ENCODE results near the gene GLUD1.
"Not testable (repeated sequence)": the region's sequence is repeated elsewhere in the genome, so short reads cannot be mapped to it uniquely, and the experiment has no call there.

Gene GLUD1

DNA sequence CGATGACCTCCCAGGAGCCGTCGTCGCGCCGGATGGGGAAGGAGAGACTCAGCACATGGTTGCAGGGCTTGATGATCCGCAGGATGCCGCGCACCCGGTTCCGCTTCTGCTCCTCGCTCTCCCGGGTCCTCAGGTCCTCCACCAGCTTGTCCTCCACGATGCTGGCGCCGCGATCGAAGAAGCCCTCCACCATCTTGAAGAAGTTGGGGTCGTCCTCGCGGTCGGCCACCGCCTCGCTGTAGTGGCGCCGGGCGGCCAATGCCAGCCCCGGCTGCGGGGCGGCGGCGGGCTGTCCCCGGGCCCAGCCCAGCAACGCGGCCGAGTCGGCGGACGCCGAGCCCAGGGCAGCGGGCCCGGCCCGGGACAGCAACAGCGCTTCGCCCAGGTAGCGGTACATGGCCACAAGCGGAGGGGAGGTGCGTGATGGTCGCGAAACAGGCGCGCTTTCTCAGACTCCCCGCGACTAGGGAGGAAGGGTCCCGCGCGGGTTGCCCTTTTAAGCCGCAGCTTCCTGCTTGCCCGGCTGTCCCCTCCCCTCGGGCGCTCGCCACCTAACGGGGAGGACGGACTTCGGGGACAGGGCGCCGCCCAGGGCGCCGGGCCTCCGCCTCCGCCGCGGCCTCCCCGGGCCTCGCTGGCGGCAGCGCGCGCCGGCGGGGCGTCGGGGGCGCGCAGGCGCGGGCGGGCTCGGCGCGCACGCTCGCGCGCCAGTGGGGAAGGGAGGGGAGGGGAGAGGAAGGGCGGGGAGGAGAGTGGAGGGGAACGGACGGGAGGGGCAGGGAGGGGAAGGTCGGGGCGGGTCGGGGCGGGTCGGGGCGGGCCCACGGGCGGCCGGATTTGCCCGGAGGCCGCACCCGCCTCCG, at the start of gene GLUD1, which contains the start of gene SHLD2:
Gene GLUD1, minus strand, starts transcription at position 471 of the 863 bp plus-strand sequence. Its CDS starts 74 bp downstream, at position 397.
Gene SHLD2, plus strand, starts transcription at position 834 of the 863 bp plus-strand sequence. CDS start 56,149 bp downstream, outside the sequence.
- DNase-seq: peak; percentile 94

DNA sequence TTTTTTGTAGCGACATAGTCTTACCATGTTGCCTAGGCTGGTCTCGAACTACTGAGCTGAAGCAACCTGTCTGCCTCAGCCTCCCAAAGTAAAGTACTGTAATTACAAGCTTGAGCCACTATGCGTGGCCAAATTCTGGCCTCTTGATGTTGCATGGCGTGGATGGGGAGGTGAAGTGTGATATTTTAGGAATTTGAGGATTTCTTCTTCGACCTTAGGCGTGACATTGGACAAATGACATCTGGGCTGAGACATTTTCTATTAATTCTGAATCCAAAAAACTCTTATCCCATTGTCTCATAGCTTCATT, 48.4 kb upstream of the GLUD1 start:
- DNase-seq: not testable (repeated sequence)

DNA sequence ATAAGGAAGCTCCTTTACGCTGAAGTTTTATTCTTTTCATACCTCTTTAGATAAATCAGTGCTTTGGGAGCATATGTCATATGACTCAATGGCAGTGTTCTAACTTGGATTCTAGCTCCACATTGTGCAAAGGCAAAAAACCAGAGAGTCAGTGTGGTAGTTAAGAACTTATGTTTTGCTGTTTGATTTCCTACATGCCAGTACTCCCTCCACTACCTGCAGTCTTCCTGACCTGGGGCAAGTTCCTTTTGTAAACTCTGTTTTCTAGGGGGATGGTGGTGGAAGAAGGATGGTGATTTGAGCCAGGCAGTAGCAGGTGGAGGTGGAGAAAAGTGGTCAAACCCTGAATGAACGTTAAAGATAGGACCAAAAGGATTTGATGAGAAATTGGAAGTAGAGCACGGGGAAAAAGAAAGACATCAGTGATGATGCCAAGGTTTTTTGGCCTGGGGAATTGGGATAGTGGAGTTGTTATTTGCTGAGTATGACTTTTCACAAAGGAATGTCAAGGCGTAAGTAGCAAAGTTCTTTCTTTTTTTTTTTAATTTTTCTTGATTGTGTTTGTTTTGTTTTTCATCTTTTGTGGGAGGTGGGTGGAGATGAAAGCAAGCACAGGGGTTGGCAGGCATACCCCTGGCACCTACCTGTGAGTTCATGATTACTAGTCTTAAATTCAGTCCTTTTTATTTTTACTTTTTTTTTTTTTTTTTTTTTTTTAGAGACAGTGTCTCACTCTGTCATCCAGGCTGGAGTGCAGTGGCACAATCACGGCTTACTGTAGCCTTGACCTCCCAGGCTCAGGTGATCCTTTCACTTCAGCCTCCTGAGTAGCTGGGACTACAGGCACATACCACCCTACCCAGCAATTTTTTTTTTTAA, 47.8 kb upstream of the GLUD1 start:
- not testable (repeated sequence) for DNase-seq

DNA sequence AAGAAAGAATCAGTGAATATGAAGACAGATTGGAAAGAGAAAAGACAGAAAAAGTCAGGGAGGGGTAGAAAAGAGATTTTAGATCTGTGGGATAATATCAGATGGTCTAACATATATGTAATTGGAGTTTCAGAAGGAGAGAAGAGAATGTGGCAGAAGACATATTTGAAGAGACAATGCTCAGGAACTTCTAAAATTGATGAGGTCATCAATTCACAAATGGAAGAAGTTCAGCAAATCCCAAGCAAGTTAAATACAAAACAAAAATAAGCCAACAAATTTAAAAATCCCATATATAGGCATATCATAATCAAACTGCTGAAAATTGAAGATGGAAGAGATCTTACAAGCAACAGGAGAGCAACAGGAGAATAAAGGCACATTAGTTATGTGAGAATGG, 42.8 kb upstream of the GLUD1 start:
- not testable (repeated sequence) for DNase-seq

DNA sequence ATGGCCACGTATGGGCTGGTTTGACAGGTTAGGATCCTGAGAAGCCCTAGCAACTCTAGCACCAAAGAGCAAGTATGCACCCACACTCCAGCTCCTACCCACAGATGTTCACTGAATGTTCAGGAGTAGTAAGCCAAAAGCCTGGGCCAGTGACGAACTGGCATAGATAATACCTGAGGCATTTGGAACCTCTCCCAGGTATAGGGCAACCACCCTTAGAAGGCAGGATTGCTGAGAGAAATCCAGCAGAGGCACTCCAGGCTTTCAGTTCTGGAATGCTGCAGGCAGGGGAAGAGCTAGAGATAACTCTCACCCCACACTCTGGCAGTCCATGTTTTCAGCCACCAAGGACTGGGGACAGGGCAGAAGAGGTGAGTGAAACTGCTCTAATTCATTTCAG, 39.8 kb upstream of the GLUD1 start:
- DNase-seq: not testable (repeated sequence)

DNA sequence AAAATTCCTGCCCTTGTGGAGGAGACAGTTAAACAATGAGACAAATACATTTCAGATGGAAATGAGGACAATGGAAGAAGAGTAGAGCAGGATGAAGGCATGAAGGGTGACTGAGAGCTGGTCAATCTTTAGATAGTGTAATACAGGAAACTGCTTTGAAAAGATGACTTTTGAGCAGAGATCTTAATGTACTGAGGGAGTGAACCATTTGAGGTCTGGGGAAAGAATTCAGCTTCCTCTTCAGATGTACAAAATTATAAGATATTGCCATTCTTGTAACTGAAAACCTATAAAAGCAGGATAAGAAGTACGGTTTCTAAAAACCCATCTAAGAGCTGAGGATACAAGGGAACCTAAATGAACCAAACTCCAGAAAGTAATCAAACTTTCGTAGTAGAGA, 39.3 kb upstream of the GLUD1 start:
- not testable (repeated sequence) for DNase-seq

DNA sequence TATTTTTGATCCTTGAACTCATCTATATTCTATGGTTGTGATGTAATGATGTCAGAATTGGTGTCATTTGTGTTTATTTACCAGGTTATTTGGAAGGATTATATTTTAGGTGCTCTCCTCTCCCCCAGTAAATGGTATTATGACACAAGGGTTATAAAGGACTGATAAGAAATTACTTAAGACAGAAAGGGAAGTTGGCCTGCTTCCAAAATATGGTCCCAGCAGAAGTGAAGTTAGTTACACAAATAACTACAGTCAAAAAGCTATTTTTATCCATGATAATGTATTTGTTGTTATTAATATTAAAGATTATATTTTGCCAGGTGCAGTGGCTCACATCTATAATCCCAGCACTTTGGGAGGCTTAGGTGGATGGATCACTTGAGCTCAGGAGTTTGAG, 37.5 kb upstream of the GLUD1 start:
- DNase-seq: not testable (repeated sequence)

DNA sequence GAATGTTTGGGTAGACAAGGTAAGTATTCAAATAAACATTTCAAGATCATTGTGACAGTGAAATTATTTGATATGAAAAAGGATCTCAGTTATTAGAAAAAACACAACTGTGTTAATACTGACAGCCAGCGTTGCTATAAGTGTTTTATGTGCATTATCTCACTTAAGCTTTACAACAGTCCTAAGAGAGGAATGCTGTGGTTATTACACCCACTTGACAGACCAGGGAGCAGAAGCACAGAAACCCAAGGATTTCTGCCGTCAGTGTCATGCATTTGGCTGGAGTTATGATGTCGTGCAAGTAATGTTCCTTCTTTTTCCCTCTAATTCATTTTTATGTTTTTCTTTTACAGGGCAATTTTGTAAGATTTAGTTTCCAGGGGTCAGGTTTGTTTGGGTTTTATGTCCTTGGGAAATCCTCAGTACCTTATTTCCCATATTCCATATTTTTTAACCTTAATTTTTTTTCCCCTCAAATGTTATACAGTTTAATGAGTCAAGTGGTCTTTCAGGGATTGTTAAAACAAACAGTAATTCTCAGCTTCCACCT, 33.0 kb upstream of the GLUD1 start:
- not testable (repeated sequence) for DNase-seq

DNA sequence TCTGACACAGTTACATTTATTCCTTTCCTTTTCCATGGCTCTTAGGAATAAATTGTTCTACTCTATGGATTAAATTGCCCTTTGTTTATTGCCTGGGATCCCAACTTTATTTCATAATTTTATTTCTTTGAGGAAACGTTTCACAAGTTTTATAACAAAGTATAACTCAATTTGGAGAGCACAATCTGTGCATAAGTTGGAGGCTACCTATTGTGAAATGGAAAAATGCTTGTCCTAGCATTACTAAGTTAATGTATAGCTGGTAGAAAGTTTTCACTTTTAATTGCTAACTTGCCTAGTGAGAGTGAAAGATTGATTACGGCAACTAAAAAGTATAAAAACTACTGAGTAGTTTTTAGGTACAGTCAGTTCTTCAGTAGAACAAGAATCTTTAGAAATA, 32.4 kb upstream of the GLUD1 start:
- DNase-seq: not testable (repeated sequence)

DNA sequence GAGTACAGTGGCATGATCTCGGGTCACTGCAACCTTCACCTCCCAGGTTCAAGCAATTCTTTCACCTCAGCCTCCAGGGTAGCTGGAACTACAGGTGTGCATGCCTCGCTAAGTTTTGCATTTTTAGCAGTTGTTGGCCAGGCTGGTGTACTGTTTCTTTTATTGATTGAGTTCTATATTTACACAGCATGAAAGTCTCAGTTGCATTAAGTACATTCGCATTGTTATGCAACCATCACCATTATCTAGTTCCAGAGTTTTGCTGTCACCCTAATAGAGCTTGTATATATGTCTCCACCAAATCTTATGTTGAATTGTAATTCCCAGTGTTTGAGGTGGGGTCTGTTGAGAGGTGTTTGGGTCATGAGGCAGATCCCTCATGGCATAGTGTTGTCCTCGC, 28.7 kb upstream of the GLUD1 start:
- not testable (repeated sequence) for DNase-seq

DNA sequence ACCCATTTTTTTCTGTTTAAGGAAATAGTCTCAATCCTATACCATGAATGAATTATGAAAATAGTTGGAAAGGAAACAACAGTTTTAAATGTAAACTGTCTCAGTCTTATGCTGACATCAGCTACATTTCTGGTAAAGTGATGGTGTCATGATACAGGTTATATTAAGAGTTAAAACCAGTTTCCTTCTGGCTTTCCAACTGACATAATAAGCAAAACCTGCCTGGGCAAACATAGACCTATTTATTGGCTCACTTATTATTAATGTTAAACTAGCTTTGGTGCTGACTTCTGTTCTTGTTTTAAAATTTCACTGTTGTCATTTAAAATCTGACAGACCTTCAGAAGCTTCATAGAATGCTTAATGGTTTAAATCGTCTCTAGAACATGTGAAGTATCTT, 24.4 kb upstream of the GLUD1 start:
- not testable (repeated sequence) for DNase-seq

DNA sequence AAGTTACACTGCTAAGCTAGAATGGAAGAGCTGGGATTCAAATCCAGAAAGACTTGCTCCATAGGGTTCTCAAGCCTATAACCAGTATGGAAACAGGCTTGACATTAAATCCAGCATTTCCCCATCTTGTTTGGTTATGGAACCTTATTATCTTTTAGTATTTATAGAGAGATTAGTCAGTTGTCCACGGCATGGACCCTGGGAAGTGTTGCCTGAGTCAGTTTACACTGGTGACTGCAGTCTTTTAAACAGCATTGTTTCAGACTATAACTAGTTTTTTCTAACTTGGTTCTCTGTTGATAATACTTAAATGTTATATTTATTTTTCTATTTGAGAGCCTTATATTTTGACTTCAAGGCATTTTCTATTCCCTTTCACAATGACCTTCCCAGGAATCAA, 23.5 kb upstream of the GLUD1 start:
- DNase-seq: not testable (repeated sequence)

DNA sequence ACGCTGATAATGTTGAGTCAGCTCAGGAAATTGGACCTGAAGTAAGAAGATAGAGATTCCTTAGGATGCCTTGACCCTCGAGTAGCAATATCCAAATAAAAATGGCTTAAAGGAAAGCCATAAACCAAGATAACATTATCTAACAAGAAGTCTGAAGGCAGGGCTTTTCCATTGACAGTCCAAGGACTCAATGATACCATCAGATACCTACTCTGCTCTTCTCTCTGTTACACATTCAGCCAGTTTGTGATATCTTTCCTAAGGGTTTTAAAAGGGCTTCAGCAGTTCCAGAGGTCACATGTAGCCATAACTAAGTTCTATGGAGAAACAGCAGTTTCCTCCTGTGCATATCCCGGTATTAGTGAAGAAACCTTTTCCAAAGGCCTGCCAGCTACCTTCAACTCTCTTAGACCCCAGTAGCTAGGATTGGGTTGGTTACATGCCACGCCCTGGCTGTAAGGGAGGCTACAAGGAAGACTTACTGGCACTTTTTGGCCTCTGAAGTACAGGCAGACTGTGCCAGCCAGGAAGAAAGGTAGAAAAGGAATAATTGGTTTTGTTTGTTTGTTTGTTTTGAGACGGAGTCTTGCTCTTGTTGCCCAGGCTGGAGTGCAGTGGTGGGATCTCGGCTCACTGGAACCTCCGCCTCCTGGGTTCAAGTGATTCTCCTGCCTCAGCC, 10.9 kb upstream of the GLUD1 start:
- no peak for DNase-seq

DNA sequence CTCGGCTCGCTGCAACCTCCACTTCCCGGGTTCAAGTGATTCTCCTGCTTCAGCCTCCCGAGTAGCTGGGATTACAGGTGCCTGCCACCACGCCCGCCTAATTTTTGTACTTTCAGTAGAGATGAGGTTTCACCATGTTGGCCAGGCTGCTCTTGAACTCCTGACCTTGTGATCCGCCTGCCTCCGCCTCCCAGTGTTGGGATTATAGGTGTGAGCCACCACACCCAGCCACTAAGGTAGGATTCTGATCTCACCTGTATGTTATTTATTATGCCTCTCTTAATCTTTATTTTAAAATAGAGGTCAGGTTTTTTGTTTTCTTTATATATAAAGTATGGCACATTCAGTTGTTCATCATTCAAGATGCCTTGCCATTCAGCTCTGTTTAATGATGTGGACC, 10.1 kb upstream of the GLUD1 start:
- DNase-seq: not testable (repeated sequence)

DNA sequence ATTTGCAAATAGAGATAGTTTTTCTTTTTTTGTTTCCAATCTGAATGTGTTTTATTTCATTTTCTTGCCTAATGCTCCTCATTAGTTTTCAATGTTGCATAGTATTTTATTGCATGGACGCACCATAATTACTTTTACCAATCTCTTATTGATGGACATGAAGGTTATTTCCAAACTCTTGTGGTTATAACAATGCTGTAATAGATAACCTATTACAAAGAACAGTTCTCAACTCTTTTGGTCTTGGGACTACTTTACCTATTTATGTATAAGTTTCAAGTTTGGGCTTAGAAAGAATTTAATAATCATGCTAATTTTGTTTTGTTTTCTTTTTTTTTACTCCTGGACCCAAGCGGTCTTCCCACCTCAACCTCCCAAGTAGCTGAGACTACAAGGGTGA, 7.4 kb upstream of the GLUD1 start:
- no peak for DNase-seq

DNA sequence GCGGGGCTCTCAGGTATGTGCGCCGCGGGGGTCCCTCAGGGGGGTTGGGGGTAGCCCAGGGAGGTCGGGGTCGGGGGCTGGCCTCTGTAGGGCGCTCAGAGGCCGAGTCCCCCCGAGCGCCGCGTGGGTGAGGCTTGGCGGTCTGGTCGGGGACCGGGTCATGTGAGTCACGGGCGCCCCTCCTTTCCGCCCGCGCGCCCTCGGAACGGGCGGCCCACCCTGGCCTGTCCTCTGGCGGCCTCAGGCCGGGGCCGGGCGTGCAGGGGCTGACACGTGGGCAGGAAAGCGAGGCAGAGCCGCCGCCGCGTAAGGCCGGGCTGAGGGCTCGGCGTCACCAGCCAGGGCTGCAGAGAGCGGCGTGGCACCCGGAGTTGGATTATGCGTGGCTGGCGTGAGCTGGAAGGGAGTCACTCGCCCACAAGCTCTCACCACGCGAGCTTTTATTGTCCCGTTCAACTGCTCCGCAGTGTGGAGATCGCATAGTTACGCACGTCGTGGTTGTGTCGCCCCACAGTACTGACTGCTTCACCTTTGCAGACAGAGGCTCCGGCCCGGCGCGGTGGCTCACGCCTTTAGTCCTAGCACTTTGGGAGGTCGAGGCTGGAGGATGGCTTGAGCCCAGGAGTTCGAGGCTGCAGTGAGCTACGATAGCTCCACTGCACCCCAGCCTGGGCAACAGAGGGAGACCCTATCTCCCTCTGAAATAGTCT, 748 bp upstream of the GLUD1 start:
- DNase-seq: peak; percentile 90

DNA sequence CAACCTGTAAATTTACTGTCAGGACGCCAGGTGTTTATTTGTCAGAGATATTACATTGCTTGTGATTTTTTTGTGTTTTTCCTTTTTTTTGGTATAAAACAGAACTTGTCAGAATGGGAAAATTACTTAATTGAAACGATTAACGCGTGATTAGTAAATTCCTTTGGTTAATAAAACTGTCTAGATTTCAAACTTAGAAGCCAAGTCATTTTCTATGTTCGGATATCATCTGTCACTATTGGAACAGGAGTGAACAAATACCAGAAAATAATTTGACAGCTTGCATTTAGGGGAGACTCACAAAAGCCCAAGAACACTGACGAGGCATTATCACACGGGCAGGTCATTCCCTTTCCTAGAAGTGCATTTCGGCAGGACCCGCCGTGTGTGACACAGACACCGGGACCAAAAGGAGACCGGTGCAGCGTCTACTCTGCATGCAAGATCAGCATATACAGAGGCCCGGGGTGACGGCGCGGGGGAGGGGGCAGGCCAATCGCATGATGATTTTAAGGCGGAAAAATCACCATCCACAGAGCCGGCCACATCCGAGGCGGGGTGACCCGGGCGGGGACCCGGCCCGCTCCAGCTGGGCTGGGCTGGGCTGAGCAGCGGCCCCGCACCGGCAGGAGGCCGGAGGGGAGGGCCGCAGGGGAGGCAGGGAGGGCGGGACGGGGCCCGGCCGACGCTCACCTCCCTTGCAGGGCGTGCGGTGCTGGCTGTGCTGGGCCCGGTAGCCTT, 841 bp downstream of the GLUD1 start:
- DNase-seq: peak; percentile 78

DNA sequence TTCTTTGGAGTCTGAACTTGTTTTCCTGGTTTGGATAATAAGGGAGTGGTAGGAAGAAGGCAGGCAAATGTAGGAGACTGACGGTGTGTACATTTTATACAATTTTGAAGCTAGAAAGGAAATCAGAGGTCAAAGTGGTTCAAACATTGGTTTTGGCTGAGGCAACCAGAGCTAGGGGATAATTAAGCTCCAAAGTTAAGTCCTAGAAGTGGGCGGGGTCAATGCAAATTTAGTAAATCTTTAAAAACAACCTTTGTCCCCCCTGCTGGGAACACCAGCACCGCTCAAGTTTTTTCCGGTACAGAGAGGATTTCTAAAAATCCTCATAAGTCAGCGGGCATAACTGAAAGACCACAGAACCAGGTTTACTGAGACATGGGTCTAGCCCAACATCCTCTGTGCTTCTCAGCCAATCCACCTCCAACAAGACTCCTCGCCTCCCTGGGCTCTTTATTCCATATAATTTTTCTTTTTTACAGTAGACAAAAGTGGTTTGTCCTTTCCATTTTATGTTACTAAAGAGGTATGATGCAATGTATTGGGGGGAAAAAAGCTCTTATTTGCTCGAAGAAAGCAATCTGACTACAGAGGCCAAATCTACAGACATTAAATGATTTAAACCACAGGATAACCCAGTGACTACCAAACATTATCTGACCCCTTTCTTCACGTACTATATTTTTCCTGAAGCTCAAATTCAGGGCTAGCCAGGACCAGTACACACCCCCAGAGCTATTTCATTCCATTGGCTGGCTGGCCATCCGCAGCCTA, 1.6 kb downstream of the GLUD1 start:
- no peak for DNase-seq

DNA sequence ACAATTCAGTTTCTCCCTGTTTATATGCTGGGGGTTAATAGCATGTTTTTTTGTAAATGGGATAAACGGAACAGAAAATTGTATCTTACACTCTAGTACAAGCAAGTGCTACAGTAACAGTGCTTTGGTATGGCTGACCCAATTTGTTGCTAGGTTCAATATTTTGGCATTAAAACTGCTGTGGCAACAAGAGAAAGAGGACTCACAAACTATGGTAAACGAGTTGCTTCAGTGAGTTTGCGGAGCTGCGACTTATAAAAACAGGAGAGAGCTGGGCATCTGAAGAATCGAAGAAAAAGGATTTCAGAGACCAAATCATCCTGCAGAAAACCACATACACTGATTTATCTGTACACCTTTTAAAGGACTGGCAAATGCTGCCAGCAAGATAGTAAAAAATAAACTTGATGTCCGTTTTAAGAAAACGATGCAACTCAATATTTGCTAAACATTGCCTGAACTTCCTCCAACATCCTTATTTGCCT, 2.2 kb downstream of the GLUD1 start:
- DNase-seq: no peak

DNA sequence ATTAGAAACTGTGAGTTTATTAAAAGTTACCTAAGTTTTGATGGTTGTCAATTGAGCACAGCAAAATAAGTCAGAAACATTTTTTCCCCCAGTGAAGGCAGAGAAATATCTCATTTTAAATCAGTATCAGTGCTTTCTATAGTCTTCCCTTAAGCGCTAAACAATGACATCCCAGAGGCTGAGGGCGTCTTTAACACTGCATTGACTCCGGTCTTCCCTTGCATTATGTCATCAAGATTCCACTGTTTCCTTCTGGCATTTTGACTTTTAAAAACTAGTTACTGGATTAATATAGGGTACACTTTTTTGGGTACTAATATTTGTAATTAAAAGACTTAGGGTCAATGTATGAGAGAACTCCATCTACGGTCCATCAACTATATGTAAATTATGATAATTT, 3.9 kb downstream of the GLUD1 start:
- no peak for DNase-seq
